ENCODE results near the gene LYZL6.

GRCh38 chr17:35930211-35931065, 13.1 kb downstream of the LYZL6 start, which contains the start of gene RDM1:
- TF ChIP-seq ZNF274 (IDR thresholded peaks at IDR 0.05; ENCODE audit: low read depth, low read length) (no peak), EZH2 (IDR thresholded peaks at IDR 0.05) (no peak), CTCF (IDR thresholded peaks at IDR 0.05 in 2 of 3, conservative IDR thresholded peaks at IDR 0.05 in 1 of 3; ENCODE audit: borderline replicate concordance in 1 of 3, insufficient read depth in 1 of 3, low read depth in 2 of 3, low read length in 2 of 3) (no peak), POLR2AphosphoS5 (IDR thresholded peaks at IDR 0.05; ENCODE audit: low read depth, low read length) (peak; percentile 87), SIN3A (IDR thresholded peaks at IDR 0.05; ENCODE audit: low read depth) (no peak), JUND (IDR thresholded peaks at IDR 0.05) (no peak), RAD21 (IDR thresholded peaks at IDR 0.05; ENCODE audit: low read depth) (no peak)
